K562 (cell line): Measurements from ENCODE around the gene ZKSCAN1. TPM values are rescaled to one million over a fixed set of nuclear protein-coding genes. Genes with fewer than 3 reads are reported as not detected.
"Not testable (repeated sequence)": the region's sequence is repeated elsewhere in the genome, so short reads cannot be mapped to it uniquely, and the experiment has no call there.

Experiments used
- ATAC-seq: fragments of 200-7000 bp; cut with Tn5 transposase; 3 replicates; pipeline ENCODE4 v1.9.1; 2020; ENCODE audit warnings: moderate library complexity
- BruUV-seq: library from RNA; stranded (reverse); fragments of 400-500 nt; replicated peaks from 2 replicates; lab custom pipeline; 2021; lab: Mats Ljungman, UMichigan
- CTCF ChIA-PET: fragments of 300-600 bp; formaldehyde crosslinking; extraction: SDS; loops from one replicate; lab custom pipeline; 2021; ENCODE audit warnings: low intra/inter-chr PET ratio; lab: Yijun Ruan, JAX
- POLR2A ChIA-PET: fragments of 300-600, 350-650 bp; sonication (Branson Sonifier 250); formaldehyde crosslinking; extraction: SDS; loops from one replicate; lab custom pipeline; 2021; ENCODE audit warnings: antibody characterized with exemption, inconsistent platforms; lab: Yijun Ruan, JAX
- DNase-seq, 4 experiments: peaks; one replicate each; pipeline versions ENCODE4 v3.0.0 to v3.0.0-alpha.2; 2011 to 2018; ENCODE audit warnings: low spot score in 3 of 4, mixed read lengths in 3 of 4; ENCODE audit errors: extremely low read depth in 1 of 4
- FAIRE-seq: peaks from 2 replicates; lab custom pipeline; 2011; peaks lifted over from hg19 to GRCh38; lab: Jason Lieb, UNC
- H2AFZ ChIP-seq: 2 replicates; pipeline ENCODE4 v1.6.0; 2011; ENCODE audit warnings: low read depth, low read length, control low read depth, inconsistent platforms
- H3K27ac ChIP-seq: fragments of 200-600 bp; 3 replicates; pipeline ENCODE4 v1.8.0; 2011; ENCODE audit warnings: low read depth, mild to moderate bottlenecking, control low read depth, inconsistent platforms, low read length, moderate library complexity, mixed read lengths; ENCODE audit errors: extremely low read depth
- H3K27me3 ChIP-seq, 2 experiments: fragments of 300-600 bp in 1 of 2; 2 replicates in 1 of 2; 3 replicates in 1 of 2; pipeline versions ENCODE4 v1.6.0 to v1.8.0; 2011; ENCODE audit warnings: inconsistent platforms in 2 of 2, low read length in 2 of 2, mild to moderate bottlenecking in 1 of 2, mixed read lengths in 1 of 2, moderate library complexity in 1 of 2; ENCODE audit not compliant: control insufficient read depth in 2 of 2, insufficient read depth in 2 of 2
- H3K36me3 ChIP-seq: fragments of 300-600 bp; 3 replicates; pipeline ENCODE4 v1.8.0; 2011; ENCODE audit warnings: mild to moderate bottlenecking, low read length, inconsistent platforms; ENCODE audit not compliant: control insufficient read depth, insufficient read depth
- H3K4me1 ChIP-seq, 2 experiments: fragments of 200-600 bp in 1 of 2; replicated peaks in 1 of 2; 2 replicates in 1 of 2; 3 replicates in 1 of 2; pipeline versions ENCODE4 v1.5.1 to v1.8.0; 2011; ENCODE audit warnings: inconsistent platforms in 2 of 2, low read length in 2 of 2, mild to moderate bottlenecking in 1 of 2, mixed read lengths in 1 of 2, moderate library complexity in 1 of 2; ENCODE audit not compliant: control insufficient read depth in 2 of 2, insufficient read depth in 2 of 2
- H3K4me2 ChIP-seq: 2 replicates; pipeline ENCODE4 v1.6.1; 2011; ENCODE audit warnings: low read length, control low read depth, inconsistent platforms, mixed read lengths; ENCODE audit not compliant: insufficient read depth
- H3K4me3 ChIP-seq: fragments of 200-600 bp; sonication (generic), shearing (Covaris generic); 2 replicates; pipeline ENCODE4 v1.5.1; 2016; ENCODE audit warnings: control low read depth, inconsistent platforms
- H3K79me2 ChIP-seq: fragments of 200-600 bp; 3 replicates; pipeline ENCODE4 v1.8.0; 2011; ENCODE audit warnings: low read length, inconsistent platforms; ENCODE audit not compliant: control insufficient read depth, insufficient read depth
- H3K9ac ChIP-seq, 2 experiments: 2 replicates each; pipeline versions ENCODE4 v1.6.0 to v1.6.1; 2011; ENCODE audit warnings: low read depth in 2 of 2, low read length in 2 of 2, control low read depth in 1 of 2, inconsistent platforms in 1 of 2, mild to moderate bottlenecking in 1 of 2, mixed read lengths in 1 of 2; ENCODE audit not compliant: insufficient read depth in 1 of 2
- H3K9me1 ChIP-seq: one replicate; pipeline ENCODE4 v1.6.0; 2011; ENCODE audit warnings: inconsistent platforms, mild to moderate bottlenecking, low read length, moderate library complexity; ENCODE audit not compliant: control insufficient read depth, insufficient read depth
- H3K9me3 ChIP-seq: replicated peaks from 2 replicates; pipeline ENCODE4 v1.5.1; 2011; ENCODE audit warnings: low read depth, low read length, inconsistent platforms; ENCODE audit not compliant: control insufficient read depth, insufficient read depth
- H4K20me1 ChIP-seq: replicated peaks from 2 replicates; pipeline ENCODE4 v1.6.1; 2011; ENCODE audit warnings: low read length, inconsistent platforms, mixed read lengths; ENCODE audit not compliant: control insufficient read depth, insufficient read depth
- WGBS: fragments of 100-300 bp; shearing (Covaris generic); methylation state at CpG from one replicate; pipeline ENCODE4 v1.1.6; 2016; ENCODE audit warnings: low coverage, mixed read lengths; ENCODE audit not compliant: insufficient coverage; ENCODE audit errors: missing lambda C conversion rate; 5-methylcytosine and 5-hydroxymethylcytosine counted together
- in situ Hi-C: fragments of 300-500 bp; cut with MboI; formaldehyde crosslinking; loops from 4 replicates; pipeline ENCODE4 v1.15.0; 2018; ENCODE audit warnings: inconsistent platforms, mixed read lengths
- intact Hi-C: fragments of 100-400 bp; cut with micrococcal nuclease; formaldehyde crosslinking; loops from 2 replicates; pipeline ENCODE4 v1.14.2; 2022
- polyA plus RNA-seq, 8 experiments: library from polyadenylated mRNA; depleted of rRNA in 4 of 8; stranded (reverse) in 5 of 8; unstranded in 3 of 8; fragments of >200 nt; fragmentation: Nextera tagmentation in 2 of 8; fragmentation: Illumina TruSeq in 1 of 8; extraction: Ambion mirVana in 2 of 8; extraction: Trizol in 1 of 8; gene quantifications; 2 replicates each; pipeline versions ENCODE4 v1.2.1 to v1.2.3, GENCODE V29; 2011 to 2014; ENCODE audit warnings: inconsistent platforms in 1 of 8, missing spikeins in 1 of 8
- total RNA-seq, 7 experiments: library from RNA; depleted of rRNA in 6 of 7; stranded (reverse); fragments of >200 nt in 6 of 7; fragmentation: Illumina TruSeq in 2 of 7; extraction: Trizol in 2 of 7; gene quantifications; 2 replicates each; pipeline versions ENCODE4 v1.2.1 to v1.2.3, GENCODE V29; 2011 to 2021; ENCODE audit warnings: low replicate concordance in 1 of 7

The ZKSCAN1 gene
- total and polyA plus RNA-seq, 9 of the 15 experiments (the other 6 are each of a cell fraction or from before 2014, with no cell fraction given) = 5.3 to 43.0 (median 23.2) TPM

DNA sequence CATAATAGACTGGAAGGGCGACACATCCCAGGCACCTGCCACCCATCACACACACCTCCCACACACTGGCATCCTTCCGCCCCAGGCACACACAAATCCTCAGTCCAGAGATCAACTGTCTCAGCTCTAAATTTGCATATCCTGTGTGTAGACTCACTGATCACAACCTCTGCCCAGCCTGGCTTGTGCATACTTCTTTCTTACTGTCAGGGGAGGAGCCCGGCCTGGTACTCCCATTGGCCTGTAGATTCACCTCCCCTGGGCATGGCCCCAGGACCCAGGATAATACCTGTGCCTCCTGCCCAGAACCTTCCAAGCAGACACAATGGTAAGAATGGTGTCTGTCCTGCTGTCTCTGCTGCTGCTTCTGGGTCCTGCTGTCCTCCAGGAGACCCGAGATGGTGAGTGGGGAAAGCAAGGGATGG is 34.9 kb upstream of the ZKSCAN1 start:
- H2AFZ ChIP-seq, H3K4me1 ChIP-seq, H3K9me1 ChIP-seq, FAIRE-seq, H3K27ac ChIP-seq, H3K4me2 ChIP-seq, H3K79me2 ChIP-seq, H3K9ac ChIP-seq, H3K9me3 ChIP-seq, H3K4me3 ChIP-seq, ATAC-seq, intact Hi-C loops, CTCF ChIA-PET, BruUV-seq, H3K36me3 ChIP-seq, H4K20me1 ChIP-seq, DNase-seq, POLR2A ChIA-PET: not testable (repeated sequence)
- peaks cover 18 to 44% of the 10 kb centered on the region in 2 experiments for H3K27me3 ChIP-seq
- 10% methylated on average over 3 of the region's 4 CpGs for WGBS
- in situ Hi-C loops = loop anchor here (5.0 kb wide), 1 partner anchor 1307 kb away; no protein-coding TSS in a partner anchor

DNA sequence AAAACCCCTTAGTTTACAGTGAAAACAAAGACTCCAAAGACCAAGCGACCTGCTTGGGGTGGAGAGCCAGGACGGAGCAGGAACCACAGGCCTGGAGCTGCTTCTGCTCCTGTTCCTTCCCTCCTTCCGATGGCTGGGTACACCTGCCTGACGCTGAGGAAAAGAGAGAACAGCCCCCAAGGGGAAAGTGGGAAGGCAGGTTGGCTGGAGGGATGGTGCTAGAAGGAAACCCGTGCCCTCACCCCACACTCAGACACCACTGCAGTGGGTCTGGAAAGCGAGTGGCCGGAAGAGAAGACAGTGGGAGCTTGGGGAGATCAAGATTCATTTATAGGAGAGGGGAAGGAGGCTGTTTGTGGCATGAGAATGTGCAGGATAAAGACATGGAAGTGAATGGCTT is 34.3 kb upstream of the ZKSCAN1 start:
- WGBS = 8% methylated on average over 6 of the region's 7 CpGs
- FAIRE-seq, H2AFZ ChIP-seq, H3K9me3 ChIP-seq, ATAC-seq, H3K4me2 ChIP-seq, DNase-seq, H3K27ac ChIP-seq, H3K4me3 ChIP-seq, intact Hi-C loops, CTCF ChIA-PET, H3K9me1 ChIP-seq, BruUV-seq, POLR2A ChIA-PET, H3K4me1 ChIP-seq, H4K20me1 ChIP-seq, H3K79me2 ChIP-seq, H3K9ac ChIP-seq, H3K36me3 ChIP-seq: not testable (repeated sequence)
- peaks cover 19 to 44% of the 10 kb centered on the region in 2 experiments for H3K27me3 ChIP-seq
- in situ Hi-C loops = loop anchor here (5.0 kb wide), 1 partner anchor 1306 kb away; no protein-coding TSS in a partner anchor
